GM12892 (cell line): ENCODE data around the gene KIR2DL4.
"Not testable (repeated sequence)": the region's sequence is repeated elsewhere in the genome, so short reads cannot be mapped to it uniquely, and the experiment has no call there.

Experiments used
- POLR2A ChIP-seq: IDR thresholded peaks from 2 replicates; pipeline ENCODE4 v1.6.1; 2011; ENCODE audit warnings: low read depth, low read length, control low read depth
- POLR2AphosphoS5 ChIP-seq: IDR thresholded peaks from 2 replicates; pipeline ENCODE4 v1.6.1; 2011; ENCODE audit warnings: low read depth, low read length, control low read depth
- TAF1 ChIP-seq: IDR thresholded peaks from 2 replicates; pipeline ENCODE4 v1.6.1; 2011; ENCODE audit warnings: low read depth, mild to moderate bottlenecking, control low read depth, low read length, borderline replicate concordance

DNA sequence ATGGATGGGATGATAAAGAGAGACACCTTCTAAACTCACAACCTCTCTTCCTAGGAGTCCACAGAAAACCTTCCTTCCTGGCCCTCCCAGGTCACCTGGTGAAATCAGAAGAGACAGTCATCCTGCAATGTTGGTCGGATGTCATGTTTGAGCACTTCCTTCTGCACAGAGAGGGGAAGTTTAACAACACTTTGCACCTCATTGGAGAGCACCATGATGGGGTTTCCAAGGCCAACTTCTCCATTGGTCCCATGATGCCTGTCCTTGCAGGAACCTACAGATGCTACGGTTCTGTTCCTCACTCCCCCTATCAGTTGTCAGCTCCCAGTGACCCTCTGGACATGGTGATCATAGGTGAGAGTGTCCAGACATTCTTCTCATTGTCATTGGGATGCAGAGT is 34.1 kb downstream of the KIR2DL4 start:
- TF ChIP-seq TAF1, POLR2AphosphoS5, POLR2A: not testable (repeated sequence)
